Measurements from ENCODE around the gene DTX3.
"Not testable (repeated sequence)": the region's sequence is repeated elsewhere in the genome, so short reads cannot be mapped to it uniquely, and the experiment has no call there.

Gene DTX3

GRCh38 chr12:57604454-57604991 is at the start of gene DTX3:
TSS of gene DTX3 (plus strand) at chr12:57604824. CDS start at chr12:57606518, 1,694 bp downstream.
- peak; percentile 58 to 96 (median 78) for DNase-seq
- intact Hi-C loops (cut with DNase I) = no loop called here

GRCh38 chr12:57554897-57555296 is 49.7 kb upstream of the DTX3 start:
- DNase-seq = no peak
- intact Hi-C loops (cut with DNase I) = no loop called here

- DNase-seq = no peak
- intact Hi-C loops (cut with DNase I) = no loop called here
Observed at GRCh38 chr12:57558864-57559263, 45.8 kb upstream of the DTX3 start.

GRCh38 chr12:57560516-57560915 is 44.1 kb upstream of the DTX3 start:
- intact Hi-C loops (cut with DNase I) = no loop called here
- no peak for DNase-seq

- intact Hi-C loops (cut with DNase I); DNase-seq: not testable (repeated sequence)
Observed at GRCh38 chr12:57561117-57561516, 43.5 kb upstream of the DTX3 start.

- intact Hi-C loops (cut with DNase I) = no loop called here
Observed at GRCh38 chr12:57563358-57563757, 41.3 kb upstream of the DTX3 start.

GRCh38 chr12:57564178-57564740 is 40.4 kb upstream of the DTX3 start:
- intact Hi-C loops (cut with DNase I) = no loop called here
- DNase-seq = no peak

More at GRCh38 chr12:57563358-57563757, 41.3 kb upstream of the DTX3 start:
- no peak for DNase-seq

- intact Hi-C loops (cut with DNase I) = no loop called here
Observed at GRCh38 chr12:57568838-57569237, 35.8 kb upstream of the DTX3 start.

GRCh38 chr12:57569858-57570257 is 34.8 kb upstream of the DTX3 start:
- intact Hi-C loops (cut with DNase I) = no loop called here
- no peak for DNase-seq

More at GRCh38 chr12:57568838-57569237, 35.8 kb upstream of the DTX3 start:
- no peak for DNase-seq

- DNase-seq; intact Hi-C loops (cut with DNase I): not testable (repeated sequence)
Observed at GRCh38 chr12:57570438-57570837, 34.2 kb upstream of the DTX3 start.

- DNase-seq = no peak
- intact Hi-C loops (cut with DNase I) = no loop called here
Observed at GRCh38 chr12:57571926-57572762, 32.5 kb upstream of the DTX3 start.

- intact Hi-C loops (cut with DNase I) = no loop called here
- DNase-seq = no peak
Observed at GRCh38 chr12:57574795-57575194, 29.8 kb upstream of the DTX3 start.

- intact Hi-C loops (cut with DNase I) = no loop called here
- DNase-seq = no peak
Observed at GRCh38 chr12:57575771-57576612, 28.6 kb upstream of the DTX3 start.

GRCh38 chr12:57576613-57577160 is 27.9 kb upstream of the DTX3 start:
- DNase-seq = no peak
- intact Hi-C loops (cut with DNase I) = no loop called here

- intact Hi-C loops (cut with DNase I) = no loop called here
- no peak for DNase-seq
Observed at GRCh38 chr12:57577981-57578758, 26.5 kb upstream of the DTX3 start.

GRCh38 chr12:57579011-57579410 is 25.6 kb upstream of the DTX3 start:
- no peak for DNase-seq
- intact Hi-C loops (cut with DNase I) = no loop called here

GRCh38 chr12:57579677-57580465 is 24.8 kb upstream of the DTX3 start:
- no peak for DNase-seq
- intact Hi-C loops (cut with DNase I) = loop anchor here (5.0 kb wide), 2 partner anchors 112 to 157 kb away; partner anchors contain the start of genes AGAP2 and OS9

GRCh38 chr12:57580466-57580795 is 24.2 kb upstream of the DTX3 start:
- intact Hi-C loops (cut with DNase I) = loop anchor here (5.0 kb wide), 2 partner anchors 112 to 157 kb away; partner anchors contain the start of genes AGAP2 and OS9
- DNase-seq = peak in 1 of 10 donors; percentile 73

- no peak for DNase-seq
- intact Hi-C loops (cut with DNase I) = loop anchor here (5.0 kb wide), 2 partner anchors 110 to 155 kb away; partner anchors contain the start of genes AGAP2 and OS9
Observed at GRCh38 chr12:57581802-57582201, 22.8 kb upstream of the DTX3 start.

All from posterior cingulate gyrus (tissue), 11 donors.